ENCODE measurements around the gene DENND2D.

Gene DENND2D

DNA sequence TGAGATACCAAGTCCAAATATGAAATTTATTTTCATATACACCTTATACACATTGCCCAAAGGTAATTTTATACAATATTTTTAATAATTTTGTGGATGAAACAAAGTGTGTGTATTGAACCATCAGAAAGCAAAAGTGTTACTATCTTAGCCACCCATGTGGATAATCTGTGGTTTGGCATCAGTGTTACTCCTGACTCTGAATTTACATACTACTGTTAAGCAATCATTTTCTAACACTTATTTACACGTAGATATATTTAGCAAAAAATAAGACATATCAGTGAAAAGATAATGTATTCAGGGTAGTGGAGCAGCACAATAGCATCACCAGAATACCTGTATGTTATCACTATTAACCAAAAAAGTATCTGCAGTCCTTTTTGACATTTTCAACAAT, 23.8 kb downstream of the DENND2D start:
- Histone ChIP-seq H3K4me1 (ENCODE audit: control insufficient read depth in 2 of 2, insufficient read depth in 1 of 2, low read depth in 1 of 2, low read length in 2 of 2) (no peaks in the 10 kb centered on the region), H4K91ac (ENCODE audit: low read depth, low read length, poor library complexity) (no peak overlapping the region), H3K18ac (ENCODE audit: low read length) (no peak overlapping the region), H3K9ac (ENCODE audit: low read depth, low read length, poor library complexity) (no peak overlapping the region), H2BK15ac (ENCODE audit: low read length) (no peak overlapping the region), H2BK120ac (ENCODE audit: low read depth, low read length) (no peak overlapping the region), H2AFZ (ENCODE audit: low read length) (no peak overlapping the region), H3K36me3 (replicated peaks in 1 of 2; ENCODE audit: control insufficient read depth in 2 of 2, insufficient read depth in 2 of 2, low read length in 2 of 2) (peaks cover 0 to 62% of the 10 kb centered on the region in 2 donors), H2AK5ac (ENCODE audit: low read depth, low read length) (no peak overlapping the region), H2BK5ac (ENCODE audit: low read length) (no peak overlapping the region), H3K4ac (ENCODE audit: low read length) (no peak overlapping the region), H3K27ac (replicated peaks; ENCODE audit: low read length) (no peak overlapping the region), H3K27me3 (ENCODE audit: control insufficient read depth in 3 of 3, insufficient read depth in 3 of 3, low read depth in 1 of 3, low read length in 3 of 3) (no peaks in the 10 kb centered on the region), H3K79me1 (ENCODE audit: low read depth, low read length) (no peaks in the 10 kb centered on the region), H3K23ac (ENCODE audit: low read depth, low read length, poor library complexity) (no peak overlapping the region), H2BK12ac (ENCODE audit: low read length) (no peak overlapping the region), H3K14ac (ENCODE audit: low read length) (no peak overlapping the region), H4K8ac (ENCODE audit: low read depth, low read length) (no peak overlapping the region), H3K9me3 (replicated peaks in 1 of 2; ENCODE audit: control insufficient read depth in 2 of 2, insufficient read depth in 1 of 2, low read depth in 1 of 2, low read length in 2 of 2) (no peaks in the 10 kb centered on the region), H3K4me2 (ENCODE audit: insufficient read depth, low read length, poor library complexity, severe bottlenecking) (no peak overlapping the region), H3K4me3 (ENCODE audit: low read length in 2 of 2) (no peak overlapping the region)
- WGBS, 2 donors (ENCODE audit: extremely low coverage in 2 of 2, insufficient read length in 2 of 2, insufficient replicate concordance in 1 of 2): no CpG with 5 or more reads among the region's 1 CpG
- no peak for DNase-seq (ENCODE audit: low spot score)

DNA sequence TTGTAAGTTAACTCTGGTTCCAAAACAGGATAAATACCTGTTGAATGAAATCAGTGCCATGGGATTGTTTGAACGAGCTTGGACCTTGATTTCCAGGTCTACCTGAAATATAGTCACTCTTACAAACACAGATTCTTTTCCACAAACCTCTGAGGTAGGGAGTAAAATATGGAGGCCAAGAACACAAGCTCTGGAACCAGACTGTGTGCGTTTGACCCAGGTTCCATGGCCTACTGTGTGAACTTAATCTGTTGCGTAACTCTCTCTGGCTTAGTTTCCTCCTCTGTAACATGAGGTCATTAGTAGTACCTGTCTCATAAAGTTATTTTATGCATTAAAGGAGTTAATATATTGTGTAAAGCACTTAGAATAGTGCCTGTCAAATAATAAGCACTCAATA, 25.1 kb downstream of the DENND2D start:
- H3K4me1 ChIP-seq (ENCODE audit: control insufficient read depth in 2 of 2, insufficient read depth in 1 of 2, low read depth in 1 of 2, low read length in 2 of 2): no peaks in the 10 kb centered on the region
- peaks cover 0 to 64% of the 10 kb centered on the region in 2 donors for H3K36me3 ChIP-seq (replicated peaks in 1 of 2; ENCODE audit: control insufficient read depth in 2 of 2, insufficient read depth in 2 of 2, low read length in 2 of 2)
- no peak overlapping the region for H3K4me2 ChIP-seq (ENCODE audit: insufficient read depth, low read length, poor library complexity, severe bottlenecking)
- no peak overlapping the region for H3K14ac ChIP-seq (ENCODE audit: low read length)
- no peak overlapping the region for H3K18ac ChIP-seq (ENCODE audit: low read length)
- H3K27me3 ChIP-seq (ENCODE audit: control insufficient read depth in 3 of 3, insufficient read depth in 3 of 3, low read depth in 1 of 3, low read length in 3 of 3): no peaks in the 10 kb centered on the region
- no peak overlapping the region for H4K8ac ChIP-seq (ENCODE audit: low read depth, low read length)
- H3K4me3 ChIP-seq (ENCODE audit: low read length in 2 of 2): no peak overlapping the region
- H3K9ac ChIP-seq (ENCODE audit: low read depth, low read length, poor library complexity): no peak overlapping the region
- H2AFZ ChIP-seq (ENCODE audit: low read length): no peak overlapping the region
- no peak overlapping the region for H3K4ac ChIP-seq (ENCODE audit: low read length)
- no peak overlapping the region for H3K23ac ChIP-seq (ENCODE audit: low read depth, low read length, poor library complexity)
- no peak overlapping the region for H3K27ac ChIP-seq (replicated peaks; ENCODE audit: low read length)
- H3K9me3 ChIP-seq (replicated peaks in 1 of 2; ENCODE audit: control insufficient read depth in 2 of 2, insufficient read depth in 1 of 2, low read depth in 1 of 2, low read length in 2 of 2): no peaks in the 10 kb centered on the region
- H2BK120ac ChIP-seq (ENCODE audit: low read depth, low read length): no peak overlapping the region
- no peak for DNase-seq (ENCODE audit: low spot score)
- no peak overlapping the region for H2BK12ac ChIP-seq (ENCODE audit: low read length)
- H2AK5ac ChIP-seq (ENCODE audit: low read depth, low read length): no peak overlapping the region
- H3K79me1 ChIP-seq (ENCODE audit: low read depth, low read length): no peaks in the 10 kb centered on the region
- WGBS, 2 donors (ENCODE audit: extremely low coverage in 2 of 2, insufficient read length in 2 of 2, insufficient replicate concordance in 1 of 2): no CpG with 5 or more reads among the region's 3 CpGs
- no peak overlapping the region for H2BK15ac ChIP-seq (ENCODE audit: low read length)
- H2BK5ac ChIP-seq (ENCODE audit: low read length): no peak overlapping the region
- H4K91ac ChIP-seq (ENCODE audit: low read depth, low read length, poor library complexity): no peak overlapping the region

- no peak for DNase-seq (ENCODE audit: low spot score)
- Histone ChIP-seq H4K91ac (ENCODE audit: low read depth, low read length, poor library complexity) (no peak overlapping the region), H2BK15ac (ENCODE audit: low read length) (no peak overlapping the region), H3K36me3 (replicated peaks in 1 of 2; ENCODE audit: control insufficient read depth in 2 of 2, insufficient read depth in 2 of 2, low read length in 2 of 2) (peaks cover 0 to 75% of the 10 kb centered on the region in 2 donors), H2AK5ac (ENCODE audit: low read depth, low read length) (no peak overlapping the region), H3K27ac (replicated peaks; ENCODE audit: low read length) (no peak overlapping the region), H3K4me1 (ENCODE audit: control insufficient read depth in 2 of 2, insufficient read depth in 1 of 2, low read depth in 1 of 2, low read length in 2 of 2) (no peaks in the 10 kb centered on the region), H3K23ac (ENCODE audit: low read depth, low read length, poor library complexity) (no peak overlapping the region), H2BK120ac (ENCODE audit: low read depth, low read length) (no peak overlapping the region), H3K4me3 (ENCODE audit: low read length in 2 of 2) (no peak overlapping the region), H2BK5ac (ENCODE audit: low read length) (no peak overlapping the region), H3K9ac (ENCODE audit: low read depth, low read length, poor library complexity) (no peak overlapping the region), H2BK12ac (ENCODE audit: low read length) (no peak overlapping the region), H3K4me2 (ENCODE audit: insufficient read depth, low read length, poor library complexity, severe bottlenecking) (no peak overlapping the region), H3K9me3 (replicated peaks in 1 of 2; ENCODE audit: control insufficient read depth in 2 of 2, insufficient read depth in 1 of 2, low read depth in 1 of 2, low read length in 2 of 2) (no peaks in the 10 kb centered on the region), H2AFZ (ENCODE audit: low read length) (no peak overlapping the region), H3K27me3 (ENCODE audit: control insufficient read depth in 3 of 3, insufficient read depth in 3 of 3, low read depth in 1 of 3, low read length in 3 of 3) (no peaks in the 10 kb centered on the region), H4K8ac (ENCODE audit: low read depth, low read length) (no peak overlapping the region), H3K14ac (ENCODE audit: low read length) (no peak overlapping the region), H3K4ac (ENCODE audit: low read length) (no peak overlapping the region), H3K79me1 (ENCODE audit: low read depth, low read length) (no peaks in the 10 kb centered on the region), H3K18ac (ENCODE audit: low read length) (no peak overlapping the region)
Observed at GRCh38 chr1:111174070-111174469, 26.4 kb downstream of the DENND2D start.

GRCh38 chr1:111172463-111172862, 28.0 kb downstream of the DENND2D start:
- H3K18ac ChIP-seq (ENCODE audit: low read length): no peak overlapping the region
- no peak overlapping the region for H3K4me2 ChIP-seq (ENCODE audit: insufficient read depth, low read length, poor library complexity, severe bottlenecking)
- H3K27ac ChIP-seq (replicated peaks; ENCODE audit: low read length): no peak overlapping the region
- H3K4me1 ChIP-seq (ENCODE audit: control insufficient read depth in 2 of 2, insufficient read depth in 1 of 2, low read depth in 1 of 2, low read length in 2 of 2): no peaks in the 10 kb centered on the region
- H4K8ac ChIP-seq (ENCODE audit: low read depth, low read length): no peak overlapping the region
- H4K91ac ChIP-seq (ENCODE audit: low read depth, low read length, poor library complexity): no peak overlapping the region
- H2BK12ac ChIP-seq (ENCODE audit: low read length): no peak overlapping the region
- no peak overlapping the region for H3K4ac ChIP-seq (ENCODE audit: low read length)
- H3K79me1 ChIP-seq (ENCODE audit: low read depth, low read length): no peaks in the 10 kb centered on the region
- H2BK15ac ChIP-seq (ENCODE audit: low read length): no peak overlapping the region
- no peak overlapping the region for H2BK120ac ChIP-seq (ENCODE audit: low read depth, low read length)
- H3K9me3 ChIP-seq (replicated peaks in 1 of 2; ENCODE audit: control insufficient read depth in 2 of 2, insufficient read depth in 1 of 2, low read depth in 1 of 2, low read length in 2 of 2): peaks cover 0 to 2% of the 10 kb centered on the region in 2 donors
- no peaks in the 10 kb centered on the region for H3K27me3 ChIP-seq (ENCODE audit: control insufficient read depth in 3 of 3, insufficient read depth in 3 of 3, low read depth in 1 of 3, low read length in 3 of 3)
- H2AFZ ChIP-seq (ENCODE audit: low read length): no peak overlapping the region
- no peak overlapping the region for H2BK5ac ChIP-seq (ENCODE audit: low read length)
- H3K9ac ChIP-seq (ENCODE audit: low read depth, low read length, poor library complexity): no peak overlapping the region
- no peak overlapping the region for H3K23ac ChIP-seq (ENCODE audit: low read depth, low read length, poor library complexity)
- H3K36me3 ChIP-seq (replicated peaks in 1 of 2; ENCODE audit: control insufficient read depth in 2 of 2, insufficient read depth in 2 of 2, low read length in 2 of 2): peaks cover 0 to 78% of the 10 kb centered on the region in 2 donors
- no peak overlapping the region for H3K4me3 ChIP-seq (ENCODE audit: low read length in 2 of 2)
- no peak for DNase-seq (ENCODE audit: low spot score)
- H3K14ac ChIP-seq (ENCODE audit: low read length): no peak overlapping the region
- no peak overlapping the region for H2AK5ac ChIP-seq (ENCODE audit: low read depth, low read length)

Measured in neuronal stem cell (in vitro differentiated cells).